ENCODE results near the gene NTN4.
"Not testable (repeated sequence)": the region's sequence is repeated elsewhere in the genome, so short reads cannot be mapped to it uniquely, and the experiment has no call there.

NTN4 gene

GRCh38 chr12:95661360-95661759, 129.2 kb downstream of the NTN4 start:
- H3K4me3 ChIP-seq (replicated peaks; ENCODE audit: low read depth, low read length), result no peak overlapping the region
- TF ChIP-seq CTCF (IDR thresholded peaks at IDR 0.05; ENCODE audit: low read length, missing control alignments), result no peak
- DNase-seq (ENCODE audit: low read depth), result no peak

- DNase-seq (ENCODE audit: low read depth), result no peak
- TF ChIP-seq CTCF (IDR thresholded peaks at IDR 0.05; ENCODE audit: low read length, missing control alignments), result no peak
- no peak overlapping the region for H3K4me3 ChIP-seq (replicated peaks; ENCODE audit: low read depth, low read length)
Measured at GRCh38 chr12:95658386-95658785, 132.2 kb downstream of the NTN4 start.

GRCh38 chr12:95654665-95655064, 135.9 kb downstream of the NTN4 start:
- not testable (repeated sequence) for DNase-seq (ENCODE audit: low read depth)

GRCh38 chr12:95653771-95654546, 136.6 kb downstream of the NTN4 start:
- H3K4me3 ChIP-seq (replicated peaks; ENCODE audit: low read depth, low read length), result no peak overlapping the region
- peak; percentile 73 for DNase-seq (ENCODE audit: low read depth)
- no peak for TF ChIP-seq CTCF (IDR thresholded peaks at IDR 0.05; ENCODE audit: low read length, missing control alignments)

More at GRCh38 chr12:95654665-95655064, 135.9 kb downstream of the NTN4 start:
- H3K4me3 ChIP-seq (replicated peaks; ENCODE audit: low read depth, low read length), result not testable (repeated sequence)

- no peak overlapping the region for H3K4me3 ChIP-seq (replicated peaks; ENCODE audit: low read depth, low read length)
- no peak for TF ChIP-seq CTCF (IDR thresholded peaks at IDR 0.05; ENCODE audit: low read length, missing control alignments)
- DNase-seq (ENCODE audit: low read depth), result no peak
Measured at GRCh38 chr12:95651681-95652080, 138.9 kb downstream of the NTN4 start.

- TF ChIP-seq CTCF (IDR thresholded peaks at IDR 0.05; ENCODE audit: low read length, missing control alignments), result no peak
- peak; percentile 18 for DNase-seq (ENCODE audit: low read depth)
- no peak overlapping the region for H3K4me3 ChIP-seq (replicated peaks; ENCODE audit: low read depth, low read length)
Measured at GRCh38 chr12:95648990-95649791, 141.4 kb downstream of the NTN4 start.

GRCh38 chr12:95646781-95647190, 143.8 kb downstream of the NTN4 start:
- H3K4me3 ChIP-seq (replicated peaks; ENCODE audit: low read depth, low read length), result no peak overlapping the region
- peak; percentile 71 for DNase-seq (ENCODE audit: low read depth)
- TF ChIP-seq CTCF (IDR thresholded peaks at IDR 0.05; ENCODE audit: low read length, missing control alignments), result no peak

Measured in fibroblast of pulmonary artery (primary cell).